Measurements from ENCODE around the gene STYXL1. TPM values are rescaled to one million over a fixed set of nuclear protein-coding genes. Genes with fewer than 3 reads are reported as not detected.
A peak's percentile ranks its signal among the peaks of the same experiment; 100 is the strongest.
"Not testable (repeated sequence)": the region's sequence is repeated elsewhere in the genome, so short reads cannot be mapped to it uniquely, and the experiment has no call there.

STYXL1 gene, protein sequence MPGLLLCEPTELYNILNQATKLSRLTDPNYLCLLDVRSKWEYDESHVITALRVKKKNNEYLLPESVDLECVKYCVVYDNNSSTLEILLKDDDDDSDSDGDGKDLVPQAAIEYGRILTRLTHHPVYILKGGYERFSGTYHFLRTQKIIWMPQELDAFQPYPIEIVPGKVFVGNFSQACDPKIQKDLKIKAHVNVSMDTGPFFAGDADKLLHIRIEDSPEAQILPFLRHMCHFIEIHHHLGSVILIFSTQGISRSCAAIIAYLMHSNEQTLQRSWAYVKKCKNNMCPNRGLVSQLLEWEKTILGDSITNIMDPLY
- 10 to 100 TPM; 33.3 to 63.4 (median 42.4) TPM for total RNA-seq

DNA sequence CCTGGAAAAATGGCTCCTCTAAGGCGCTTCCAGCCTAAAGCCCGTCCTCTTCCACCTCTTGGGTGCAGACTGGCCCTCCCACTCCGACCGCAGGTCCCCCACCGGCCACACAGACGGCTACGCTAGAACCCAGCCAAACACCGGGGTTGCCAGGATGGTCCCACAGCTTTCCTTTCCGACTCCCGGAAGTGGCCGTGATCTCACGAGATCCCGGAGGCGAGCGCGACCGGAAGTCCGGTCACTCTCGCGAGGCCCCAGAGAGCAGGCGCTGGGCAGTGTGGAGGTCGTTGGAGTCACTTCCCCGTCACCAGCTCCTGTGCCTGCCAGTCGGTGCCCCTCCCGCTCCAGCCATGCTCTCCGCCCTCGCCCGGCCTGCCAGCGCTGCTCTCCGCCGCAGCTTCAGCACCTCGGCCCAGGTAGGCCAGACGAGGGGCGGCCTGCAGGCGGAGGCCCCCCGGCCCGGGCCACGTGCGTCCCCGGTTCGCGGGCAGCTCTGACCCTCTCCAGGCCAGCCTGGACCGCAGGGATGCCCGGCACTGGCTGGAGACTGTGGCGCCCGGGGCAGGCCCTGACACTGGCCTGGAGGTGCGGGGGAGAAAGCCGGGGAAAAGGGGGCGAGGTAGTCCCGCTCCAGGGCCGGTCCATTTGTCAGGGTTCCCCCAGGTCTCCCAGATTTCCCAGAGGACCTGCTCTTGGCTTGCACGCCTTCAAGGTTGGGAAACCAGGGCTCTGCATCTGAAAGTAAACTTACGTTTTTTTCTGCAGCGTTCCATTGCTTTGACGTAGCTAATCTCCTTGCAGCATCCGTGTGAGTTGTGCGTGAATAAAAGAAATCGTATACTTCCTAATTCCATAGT is at the start of gene STYXL1, which contains the start of gene MDH2:
Gene STYXL1, minus strand, starts transcription at position 190 of the 857 bp plus-strand sequence. CDS start 17,477 bp downstream, outside the sequence.
Gene MDH2, plus strand, starts transcription at position 296 of the 857 bp plus-strand sequence. Its CDS starts 55 bp downstream, at position 351.
- peak within 1 kb of the TSS; percentile 96 to 97 for H3K27ac ChIP-seq
- ATAC-seq (replicated peaks in 6 of 8), result peak; percentile 92 to 99 (median 98)
- WGBS, 10 experiments, result 0 to 3% (median 1%) methylated on average over 2 to 17 of the region's 58 CpGs; no CpG with 5 or more reads in 5 of the 10 experiments
- in situ Hi-C loops (cut with MboI; ENCODE audit: low pct_unique_long_range_greater_than_20kb in 2 of 9, low sequenced_read_pairs in 9 of 9, unreplicated experiment in 9 of 9), result no loop called here
- H3K4me1 ChIP-seq (replicated peaks in 1 of 2), result peaks cover 8 to 13% of the 10 kb centered on the region in 2 donors
- peak within 1 kb of the TSS; percentile 76 to 99 (median 92) for H3K4me3 ChIP-seq

DNA sequence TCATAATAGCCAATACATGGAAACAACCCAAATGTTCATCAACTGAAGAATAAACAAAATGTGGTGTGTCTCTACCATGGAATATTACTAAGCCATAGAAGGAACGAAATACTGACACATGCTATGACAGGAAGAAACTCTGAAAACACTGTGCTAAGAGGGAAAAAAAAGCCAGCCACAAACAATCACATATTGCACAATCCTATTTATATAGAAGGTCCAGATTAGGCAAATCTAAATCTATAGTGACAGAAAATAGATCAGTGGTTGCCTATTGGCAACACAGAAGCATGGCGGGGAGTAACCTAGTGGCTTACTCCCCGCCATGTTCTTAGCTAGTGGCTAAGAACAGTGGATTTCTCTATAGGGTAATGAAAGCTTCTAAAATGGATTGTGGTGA is 48.1 kb upstream of the STYXL1 start:
- H3K4me1 ChIP-seq (replicated peaks in 1 of 2), result no peaks in the 10 kb centered on the region
- no peak overlapping the region for H3K27ac ChIP-seq
- in situ Hi-C loops (cut with MboI; ENCODE audit: low pct_unique_long_range_greater_than_20kb in 2 of 9, low sequenced_read_pairs in 9 of 9, unreplicated experiment in 9 of 9), result no loop called here
- 38 to 94% (median 69%) methylated on average over 1 to 3 of the region's 3 CpGs; no CpG with 5 or more reads in 2 of the 10 experiments for WGBS, 10 experiments
- H3K4me3 ChIP-seq, result no peak overlapping the region
- ATAC-seq (replicated peaks in 6 of 8), result no peak

DNA sequence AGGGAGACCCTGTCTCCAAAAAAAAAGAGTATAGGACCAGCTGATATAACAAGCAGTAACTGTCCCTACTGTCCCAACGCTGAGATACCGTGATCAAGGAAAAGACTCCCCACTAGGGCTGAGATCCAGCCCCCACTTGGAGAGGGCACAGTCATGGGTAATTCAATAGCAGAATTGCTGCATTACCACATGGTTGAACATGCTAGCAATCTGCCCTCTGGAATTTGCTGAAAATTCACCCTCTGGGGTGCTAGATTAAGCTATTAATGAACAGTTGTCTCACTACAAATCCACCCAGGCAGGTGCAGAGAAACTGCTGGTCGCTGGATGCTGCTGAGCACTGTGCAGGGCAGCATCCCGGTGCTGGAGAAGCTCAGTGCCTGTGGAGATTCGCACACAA is 46.5 kb upstream of the STYXL1 start:
- ATAC-seq (replicated peaks in 6 of 8); H3K4me1 ChIP-seq (replicated peaks in 1 of 2); H3K4me3 ChIP-seq; H3K27ac ChIP-seq; in situ Hi-C loops (cut with MboI; ENCODE audit: low pct_unique_long_range_greater_than_20kb in 2 of 9, low sequenced_read_pairs in 9 of 9, unreplicated experiment in 9 of 9): not testable (repeated sequence)
- WGBS, 10 experiments, result 20 to 100% (median 92%) methylated on average over 1 to 2 of the region's 5 CpGs; no CpG with 5 or more reads in 6 of the 10 experiments

DNA sequence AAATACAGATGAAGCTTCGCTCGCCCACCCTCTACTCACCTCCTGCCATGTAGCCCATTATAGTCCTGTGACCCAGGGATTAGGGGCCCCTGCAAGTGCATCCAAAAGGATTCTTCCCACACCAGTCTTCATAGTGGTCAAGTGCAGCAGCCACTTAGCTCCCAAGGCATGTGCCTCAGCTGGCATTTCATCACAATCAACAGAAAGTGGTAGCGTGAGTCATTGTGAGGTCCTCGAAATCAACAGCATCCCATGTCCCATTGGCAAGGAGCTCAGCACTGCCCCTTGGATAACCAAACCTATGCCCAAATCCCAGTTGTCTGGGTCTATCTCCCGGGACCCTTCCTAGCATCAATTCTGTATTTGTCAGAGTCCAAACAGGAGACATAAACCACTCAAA is 45.7 kb upstream of the STYXL1 start:
- H3K4me3 ChIP-seq; H3K4me1 ChIP-seq (replicated peaks in 1 of 2); H3K27ac ChIP-seq; in situ Hi-C loops (cut with MboI; ENCODE audit: low pct_unique_long_range_greater_than_20kb in 2 of 9, low sequenced_read_pairs in 9 of 9, unreplicated experiment in 9 of 9); ATAC-seq (replicated peaks in 6 of 8): not testable (repeated sequence)
- 0 to 95% (median 80%) methylated on average over 1 to 5 of the region's 5 CpGs; no CpG with 5 or more reads in 3 of the 10 experiments for whole genome bisulfite sequencing, 10 experiments

DNA sequence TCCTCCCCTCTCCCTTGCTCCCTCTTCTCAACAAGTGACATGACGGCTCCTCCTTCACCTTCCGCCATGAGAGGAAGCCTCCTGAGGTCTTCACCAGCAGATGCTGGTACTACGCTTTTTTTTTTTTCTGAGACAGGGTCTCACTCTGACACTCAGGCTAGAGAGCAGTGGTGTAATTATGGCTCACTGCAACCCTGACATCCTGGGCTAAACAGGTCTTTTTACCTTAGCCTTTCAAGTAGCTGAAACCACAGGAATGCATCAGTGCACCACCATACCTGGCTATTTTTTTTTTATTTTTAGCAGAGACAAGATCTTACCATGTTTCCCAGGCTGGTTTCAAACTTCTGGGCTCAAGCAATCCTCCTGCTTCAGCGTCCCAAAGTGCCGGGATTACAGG is 43.7 kb upstream of the STYXL1 start:
- Histone ChIP-seq H3K4me3 (no peak overlapping the region), H3K4me1 (replicated peaks in 1 of 2) (no peaks in the 10 kb centered on the region), H3K27ac (no peak overlapping the region)
- in situ Hi-C loops (cut with MboI; ENCODE audit: low pct_unique_long_range_greater_than_20kb in 2 of 9, low sequenced_read_pairs in 9 of 9, unreplicated experiment in 9 of 9), result no loop called here
- 56 to 100% (median 85%) methylated on average over 1 to 5 of the region's 5 CpGs; no CpG with 5 or more reads in 2 of the 10 experiments for WGBS, 10 experiments
- ATAC-seq (replicated peaks in 6 of 8), result no peak

DNA sequence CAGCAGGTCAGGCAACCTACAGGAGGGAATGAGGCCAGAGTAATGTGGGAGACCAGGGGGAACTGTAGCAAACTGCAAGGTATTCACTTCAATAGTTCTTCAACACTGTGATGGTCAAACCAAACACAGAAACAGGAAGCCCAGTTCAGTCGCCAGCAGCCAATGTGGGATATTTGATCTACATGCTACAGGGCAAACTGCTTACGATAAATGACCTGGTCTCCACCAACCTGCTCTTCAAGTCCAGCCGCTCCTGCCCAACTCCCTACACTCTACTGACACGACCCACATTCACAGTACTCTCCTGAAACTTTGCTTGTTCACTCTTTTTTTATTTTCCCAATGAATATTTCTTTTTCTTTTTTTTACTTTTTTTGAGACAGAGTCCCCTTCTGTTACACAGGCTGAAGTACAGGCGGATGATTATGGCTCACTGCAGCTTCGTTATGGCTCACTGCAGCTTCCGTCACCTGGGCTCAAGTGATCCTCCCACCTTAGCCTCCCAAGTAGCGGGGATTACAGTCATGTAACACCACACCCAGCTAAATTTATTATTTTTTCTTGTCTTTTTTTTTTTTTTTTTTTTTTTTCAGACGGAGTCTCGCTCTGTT is 42.2 kb upstream of the STYXL1 start:
- 71 to 91% (median 81%) methylated on average over 3 to 9 of the region's 10 CpGs; no CpG with 5 or more reads in 1 of the 10 experiments for WGBS, 10 experiments
- Histone ChIP-seq H3K27ac (no peak overlapping the region), H3K4me1 (replicated peaks in 1 of 2) (no peaks in the 10 kb centered on the region), H3K4me3 (no peak overlapping the region)
- ATAC-seq (replicated peaks in 6 of 8), result peak in 1 of 8 experiments; percentile 53
- in situ Hi-C loops (cut with MboI; ENCODE audit: low pct_unique_long_range_greater_than_20kb in 2 of 9, low sequenced_read_pairs in 9 of 9, unreplicated experiment in 9 of 9), result no loop called here

DNA sequence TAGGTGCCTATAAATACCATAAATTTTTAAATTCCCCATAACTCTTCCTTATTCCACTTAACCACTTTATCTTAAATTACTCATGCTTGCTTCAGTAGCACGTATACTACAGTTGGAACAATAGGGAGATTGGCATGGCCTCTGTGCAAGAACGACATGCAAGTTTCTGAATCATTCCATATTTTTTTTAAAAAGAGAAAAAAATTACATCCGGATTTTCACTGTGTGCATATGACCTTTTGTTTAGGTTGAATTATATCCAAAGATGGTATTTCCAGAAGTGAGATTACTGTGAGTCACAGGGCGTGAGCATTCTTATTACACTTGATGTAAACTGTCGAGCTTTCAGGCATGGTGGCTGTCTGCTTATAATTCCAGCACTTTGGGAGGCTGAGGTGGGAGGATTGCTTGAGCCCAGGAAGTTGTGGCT is 39.6 kb upstream of the STYXL1 start:
- in situ Hi-C loops (cut with MboI; ENCODE audit: low pct_unique_long_range_greater_than_20kb in 2 of 9, low sequenced_read_pairs in 9 of 9, unreplicated experiment in 9 of 9); H3K4me3 ChIP-seq; H3K4me1 ChIP-seq (replicated peaks in 1 of 2); H3K27ac ChIP-seq: not testable (repeated sequence)
- WGBS, 10 experiments, result 0 to 80% (median 10%) methylated on average over 2 to 5 of the region's 5 CpGs; no CpG with 5 or more reads in 3 of the 10 experiments
- peak in 2 of 8 experiments; percentile 72 to 73 for ATAC-seq (replicated peaks in 6 of 8)

DNA sequence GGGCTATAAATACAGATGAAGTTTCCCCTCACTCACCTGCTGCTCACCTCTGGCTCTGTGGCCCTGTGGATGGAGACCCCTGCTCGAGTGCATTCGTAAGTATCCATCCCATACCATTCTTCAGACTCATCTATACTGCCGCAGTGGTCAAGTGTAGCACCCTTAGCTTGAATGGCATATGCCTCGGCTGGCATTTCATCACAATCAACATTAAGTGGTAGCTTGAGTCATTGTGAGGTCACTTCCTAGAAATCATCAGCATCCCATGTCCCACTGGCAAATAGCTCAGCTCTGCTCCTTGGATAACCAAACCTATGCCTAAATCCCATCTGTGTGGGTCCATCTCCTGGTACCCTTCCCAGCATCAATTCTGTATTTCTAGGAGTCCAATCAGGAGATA is 38.3 kb upstream of the STYXL1 start:
- in situ Hi-C loops (cut with MboI; ENCODE audit: low pct_unique_long_range_greater_than_20kb in 2 of 9, low sequenced_read_pairs in 9 of 9, unreplicated experiment in 9 of 9), result no loop called here
- no peaks in the 10 kb centered on the region for H3K4me1 ChIP-seq (replicated peaks in 1 of 2)
- no peak overlapping the region for H3K4me3 ChIP-seq
- 74 to 92% (median 80%) methylated on average over 1 to 3 of the region's 4 CpGs; no CpG with 5 or more reads in 6 of the 10 experiments for WGBS, 10 experiments
- H3K27ac ChIP-seq, result no peak overlapping the region
- no peak for ATAC-seq (replicated peaks in 6 of 8)

DNA sequence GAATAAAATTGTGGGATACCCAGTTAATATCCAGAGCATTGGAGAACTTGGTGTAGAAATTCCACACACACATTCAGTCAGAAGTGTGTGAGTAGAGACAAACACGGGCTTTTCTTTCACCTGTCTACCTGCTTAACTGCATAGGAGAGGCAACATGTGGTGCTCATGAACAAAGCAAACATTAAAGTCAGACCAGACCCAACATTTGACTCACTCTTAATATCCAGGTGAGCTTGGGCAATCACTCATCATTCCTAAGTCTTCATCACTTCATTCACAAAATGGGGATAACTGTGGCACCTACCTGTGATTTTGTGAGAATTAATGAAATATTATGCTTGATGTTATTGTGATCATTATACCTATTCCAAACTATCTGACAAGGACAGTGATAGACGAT is 36.3 kb upstream of the STYXL1 start:
- in situ Hi-C loops (cut with MboI; ENCODE audit: low pct_unique_long_range_greater_than_20kb in 2 of 9, low sequenced_read_pairs in 9 of 9, unreplicated experiment in 9 of 9); H3K4me1 ChIP-seq (replicated peaks in 1 of 2); H3K27ac ChIP-seq; ATAC-seq (replicated peaks in 6 of 8); H3K4me3 ChIP-seq: not testable (repeated sequence)
- WGBS, 10 experiments, result 60 to 100% (median 86%) methylated on average over 1 of the region's 2 CpGs; no CpG with 5 or more reads in 2 of the 10 experiments

DNA sequence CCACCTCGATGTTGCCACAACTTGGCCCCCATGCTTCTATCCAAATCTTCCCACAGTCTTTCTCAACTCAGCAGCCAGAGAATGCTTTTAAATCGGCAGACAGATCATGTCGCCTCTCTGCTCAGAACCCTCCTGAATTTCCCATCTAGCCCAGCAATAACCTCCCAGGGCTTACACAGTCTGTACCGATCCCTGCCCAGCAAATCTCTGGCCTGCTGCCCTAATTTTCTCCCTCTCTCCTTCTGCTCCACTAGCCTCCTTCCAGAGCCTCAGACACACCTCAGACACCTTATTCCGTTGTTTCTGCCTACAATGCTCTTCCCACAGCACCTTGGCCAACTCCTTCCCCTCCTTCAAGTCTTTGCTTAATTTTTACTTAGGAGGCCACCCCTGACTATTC is 32.4 kb upstream of the STYXL1 start:
- no peak overlapping the region for H3K4me3 ChIP-seq
- 50 to 100% (median 88%) methylated on average over 1 to 4 of the region's 5 CpGs; no CpG with 5 or more reads in 1 of the 10 experiments for WGBS, 10 experiments
- H3K27ac ChIP-seq, result no peak overlapping the region
- peak in 1 of 8 experiments; percentile 70 for ATAC-seq (replicated peaks in 6 of 8)
- H3K4me1 ChIP-seq (replicated peaks in 1 of 2), result no peaks in the 10 kb centered on the region
- in situ Hi-C loops (cut with MboI; ENCODE audit: low pct_unique_long_range_greater_than_20kb in 2 of 9, low sequenced_read_pairs in 9 of 9, unreplicated experiment in 9 of 9), result no loop called here

DNA sequence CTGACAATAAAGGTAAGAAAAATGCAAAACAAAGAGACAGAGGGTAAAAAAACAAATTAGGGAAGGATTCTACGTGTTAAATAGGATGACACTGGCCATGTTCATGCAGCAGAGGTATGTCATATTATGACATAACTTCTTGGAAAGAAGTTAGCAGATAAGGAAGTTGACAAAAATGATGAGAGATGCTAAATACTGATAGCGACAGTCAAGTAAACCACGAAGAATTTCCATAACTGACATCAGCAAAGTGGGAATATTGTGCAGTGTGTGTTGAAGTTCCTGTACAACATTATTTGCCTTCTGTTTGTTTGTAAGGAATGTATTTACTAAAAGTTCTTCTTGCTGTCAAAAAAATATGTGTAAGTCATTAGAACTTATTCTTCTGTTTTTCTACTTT is 29.6 kb upstream of the STYXL1 start:
- H3K4me1 ChIP-seq (replicated peaks in 1 of 2), result no peaks in the 10 kb centered on the region
- H3K27ac ChIP-seq, result no peak overlapping the region
- 35 to 93% (median 78%) methylated on average over 1 to 3 of the region's 3 CpGs for WGBS, 10 experiments
- ATAC-seq (replicated peaks in 6 of 8), result no peak
- no peak overlapping the region for H3K4me3 ChIP-seq
- in situ Hi-C loops (cut with MboI; ENCODE audit: low pct_unique_long_range_greater_than_20kb in 2 of 9, low sequenced_read_pairs in 9 of 9, unreplicated experiment in 9 of 9), result no loop called here

DNA sequence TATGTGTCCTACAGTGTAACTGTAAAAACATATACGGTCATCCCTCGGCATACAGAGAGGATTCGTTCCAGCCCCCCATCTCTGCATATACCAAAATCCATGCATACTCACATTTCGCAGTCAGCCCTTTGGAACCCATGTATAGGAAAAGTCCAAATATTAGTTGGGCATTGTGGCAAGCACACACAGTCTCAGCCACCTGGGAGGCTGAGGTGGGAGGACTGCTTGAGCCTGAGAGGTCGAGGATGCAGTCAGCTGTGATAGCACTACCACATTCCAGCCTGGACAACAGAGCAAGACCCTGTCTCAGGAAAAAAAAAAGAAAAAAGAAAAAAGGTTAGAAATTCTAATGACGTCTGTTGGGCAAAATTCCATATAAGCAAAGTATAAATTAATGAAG is 29.2 kb upstream of the STYXL1 start:
- in situ Hi-C loops (cut with MboI; ENCODE audit: low pct_unique_long_range_greater_than_20kb in 2 of 9, low sequenced_read_pairs in 9 of 9, unreplicated experiment in 9 of 9), result no loop called here
- no peak overlapping the region for H3K4me3 ChIP-seq
- H3K27ac ChIP-seq, result no peak overlapping the region
- 42 to 88% (median 76%) methylated on average over 1 to 5 of the region's 6 CpGs for WGBS, 10 experiments
- H3K4me1 ChIP-seq (replicated peaks in 1 of 2), result no peaks in the 10 kb centered on the region
- ATAC-seq (replicated peaks in 6 of 8), result no peak

DNA sequence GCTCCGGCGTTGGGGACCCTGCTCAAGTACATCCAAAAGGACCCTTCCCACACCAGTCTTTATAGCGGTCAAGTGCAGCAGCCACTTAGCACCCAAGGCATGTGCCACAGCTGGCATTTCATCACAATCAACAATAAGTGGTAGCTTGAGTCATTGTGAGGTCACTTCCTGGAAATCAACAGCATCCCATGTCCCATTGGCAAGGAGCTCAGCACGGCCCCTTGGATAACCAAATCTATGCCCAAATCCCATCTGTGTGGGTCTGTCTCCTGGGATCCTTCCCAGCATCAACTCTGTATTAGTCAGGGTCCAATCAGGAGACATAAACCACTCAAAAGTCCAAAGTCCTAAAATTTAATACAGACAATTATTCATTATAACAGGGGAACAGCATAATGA is 27.2 kb upstream of the STYXL1 start:
- Histone ChIP-seq H3K27ac (no peak overlapping the region), H3K4me1 (replicated peaks in 1 of 2) (no peaks in the 10 kb centered on the region), H3K4me3 (no peak overlapping the region)
- 100% methylated on average over 1 to 2 of the region's 4 CpGs; no CpG with 5 or more reads in 7 of the 10 experiments for WGBS, 10 experiments
- in situ Hi-C loops (cut with MboI; ENCODE audit: low pct_unique_long_range_greater_than_20kb in 2 of 9, low sequenced_read_pairs in 9 of 9, unreplicated experiment in 9 of 9), result no loop called here
- ATAC-seq (replicated peaks in 6 of 8), result no peak
